ENCODE data around the gene RALGAPB. TPM values are rescaled to one million over a fixed set of nuclear protein-coding genes. Genes with fewer than 3 reads are reported as not detected.

Gene RALGAPB
- total and polyA plus RNA-seq, 2 experiments from 2014 or later: 10.2 to 40.4 TPM

- DNase-seq (ENCODE audit: low spot score) (no peak), ATAC-seq (no peak)
- H3K4me1 ChIP-seq (ENCODE audit: insufficient read depth): no peaks in the 10 kb centered on the region
- H3K27ac Mint-ChIP-seq: no peak overlapping the region
- no peaks in the 10 kb centered on the region for H3K27me3 ChIP-seq (ENCODE audit: insufficient read depth)
- H4K20me1 ChIP-seq (replicated peaks; ENCODE audit: insufficient read depth): no peaks in the 10 kb centered on the region
- no peak overlapping the region for H3K27ac ChIP-seq (ENCODE audit: low read depth)
- H3K9me2 ChIP-seq (ENCODE audit: insufficient read depth): no peaks in the 10 kb centered on the region
- H3K9me3 Mint-ChIP-seq: no peaks in the 10 kb centered on the region
- H3K27me3 Mint-ChIP-seq (ENCODE audit: insufficient read depth, low read depth, poor library complexity): peaks cover 2% of the 10 kb centered on the region
- no peak overlapping the region for H2AFZ ChIP-seq
- H3K36me3 Mint-ChIP-seq (ENCODE audit: low read depth): peaks cover 14% of the 10 kb centered on the region
- H3K4me3 Mint-ChIP-seq: no peak overlapping the region
- no peaks in the 10 kb centered on the region for H3F3A ChIP-seq (replicated peaks; ENCODE audit: low read depth)
- TF ChIP-seq CREB1 (CRISPR knock-in tag; IDR thresholded peaks at IDR 0.05; ENCODE audit: low read depth): no peak
- no peak for TF ChIP-seq STAT1 (IDR thresholded peaks at IDR 0.05; ENCODE audit: unreplicated experiment)
- TF ChIP-seq ZNF114 (CRISPR knock-in tag; IDR thresholded peaks at IDR 0.05): no peak
- no peak for TF ChIP-seq ZNF331 (CRISPR knock-in tag; IDR thresholded peaks at IDR 0.05; ENCODE audit: low read depth)
- no peak for TF ChIP-seq JUNB (IDR thresholded peaks at IDR 0.05; ENCODE audit: unreplicated experiment)
- no peak for TF ChIP-seq EZH2phosphoT487 (IDR thresholded peaks at IDR 0.05; ENCODE audit: unreplicated experiment)
- TF ChIP-seq ZNF462 (CRISPR knock-in tag; IDR thresholded peaks at IDR 0.05): no peak
- no peak for TF ChIP-seq ETS1 (IDR thresholded peaks at IDR 0.05)
- no peak for TF ChIP-seq REST (IDR thresholded peaks at IDR 0.05; ENCODE audit: unreplicated experiment)
- TF ChIP-seq POLR2AphosphoS5 (IDR thresholded peaks at IDR 0.05; ENCODE audit: low read depth): no peak
- no peak for TF ChIP-seq NANOG (IDR thresholded peaks at IDR 0.05; ENCODE audit: borderline replicate concordance)
- TF ChIP-seq CTCF (conservative IDR thresholded peaks at IDR 0.05; ENCODE audit: low read depth in 2 of 2): no peak
- no peak for TF ChIP-seq EZH2 (IDR thresholded peaks at IDR 0.05; ENCODE audit: low read depth, unreplicated experiment)
- no peaks in the 10 kb centered on the region for H3K36me3 ChIP-seq (ENCODE audit: insufficient read depth)
- H3K4me1 Mint-ChIP-seq: no peaks in the 10 kb centered on the region
- no peak overlapping the region for H3K4me2 ChIP-seq
- no peak overlapping the region for H3K4me3 ChIP-seq
- H3K79me2 ChIP-seq (replicated peaks; ENCODE audit: insufficient read depth): no peaks in the 10 kb centered on the region
These were observed 17.8 kb upstream of the RALGAPB start for GRCh38 chr20:38454556-38455473.

Data from GM23338 (cell line).